NCI-H2227 treated with DMSO at 0.1 percent for 48 hours (cell line): ENCODE measurements around the gene GABPB2.
A peak's percentile ranks its signal among the peaks of the same experiment; 100 is the strongest.

Experiments
- DNase-seq: peaks from one replicate; lab custom pipeline; 2025; lab: John Stamatoyannopoulos, UW

The GABPB2 gene

GRCh38 chr1:151133018-151133806 is 62.7 kb downstream of the GABPB2 start:
- DNase-seq: no peak

- no peak for DNase-seq
Measured at GRCh38 chr1:151134396-151134795, 63.8 kb downstream of the GABPB2 start.

- no peak for DNase-seq
Measured at GRCh38 chr1:151134991-151135390, 64.4 kb downstream of the GABPB2 start.

- no peak for DNase-seq
Measured at GRCh38 chr1:151135433-151136385, 65.1 kb downstream of the GABPB2 start.

GRCh38 chr1:151137789-151138188 is 67.2 kb downstream of the GABPB2 start:
- no peak for DNase-seq

GRCh38 chr1:151142411-151143056 is 72.0 kb downstream of the GABPB2 start:
- no peak for DNase-seq

GRCh38 chr1:151143057-151143435 is 72.5 kb downstream of the GABPB2 start:
- no peak for DNase-seq

GRCh38 chr1:151143986-151144385 is 73.4 kb downstream of the GABPB2 start:
- no peak for DNase-seq

- no peak for DNase-seq
Measured at GRCh38 chr1:151144474-151145303, 74.1 kb downstream of the GABPB2 start.

- DNase-seq: no peak
Measured at GRCh38 chr1:151145304-151146071, 74.9 kb downstream of the GABPB2 start.

- DNase-seq: no peak
Measured at GRCh38 chr1:151146072-151146411, 75.5 kb downstream of the GABPB2 start.

GRCh38 chr1:151146412-151147131 is 76.0 kb downstream of the GABPB2 start, which contains the start of gene SEMA6C:
TSS of gene SEMA6C (minus strand) at chr1:151146631. CDS start at chr1:151142621, 4,010 bp downstream.
- peak; percentile 92 for DNase-seq

GRCh38 chr1:151147132-151147503 is 76.6 kb downstream of the GABPB2 start:
- no peak for DNase-seq

- no peak for DNase-seq
Measured at GRCh38 chr1:151147665-151148064, 77.1 kb downstream of the GABPB2 start.

- DNase-seq: no peak
Measured at GRCh38 chr1:151156515-151156819, 85.9 kb downstream of the GABPB2 start, which contains the start of gene TNFAIP8L2. TSS of gene TNFAIP8L2 (plus strand) at chr1:151156649. CDS start at chr1:151158698, 2,049 bp downstream.

GRCh38 chr1:151157067-151157531 is 86.5 kb downstream of the GABPB2 start:
- no peak for DNase-seq

- no peak for DNase-seq
Measured at GRCh38 chr1:151158326-151158725, 87.8 kb downstream of the GABPB2 start.

GRCh38 chr1:151158751-151159251 is 88.2 kb downstream of the GABPB2 start:
- no peak for DNase-seq

GRCh38 chr1:151159373-151159772 is 88.8 kb downstream of the GABPB2 start:
- DNase-seq: no peak

GRCh38 chr1:151164732-151165280 is 94.2 kb downstream of the GABPB2 start:
- DNase-seq: no peak
